Vagina (tissue), 2 donors: ENCODE measurements around the gene SDCBP2.

Experiments
- POLR2AphosphoS5 ChIP-seq, 2 donors: sonication (generic); formaldehyde crosslinking; IDR thresholded peaks; one replicate each; pipeline ENCODE4 v1.9.0; 2017; ENCODE audit warnings: antibody characterized with exemption in 2 of 2, mild to moderate bottlenecking in 2 of 2, low read depth in 1 of 2; ENCODE audit not compliant: insufficient read depth in 1 of 2
- TF ChIP-seq, protein P1 (sequence below), 3 experiments: fragments of 450-650 bp in 2 of 3; fragments of 200-600 bp in 1 of 3; sonication (generic) in 1 of 3; IDR thresholded peaks; one replicate each; pipeline ENCODE4 v1.5.1; 2017 to 2019; ENCODE audit warnings: antibody characterized with exemption in 3 of 3, mild to moderate bottlenecking in 2 of 3, moderate library complexity in 2 of 3

DNA sequence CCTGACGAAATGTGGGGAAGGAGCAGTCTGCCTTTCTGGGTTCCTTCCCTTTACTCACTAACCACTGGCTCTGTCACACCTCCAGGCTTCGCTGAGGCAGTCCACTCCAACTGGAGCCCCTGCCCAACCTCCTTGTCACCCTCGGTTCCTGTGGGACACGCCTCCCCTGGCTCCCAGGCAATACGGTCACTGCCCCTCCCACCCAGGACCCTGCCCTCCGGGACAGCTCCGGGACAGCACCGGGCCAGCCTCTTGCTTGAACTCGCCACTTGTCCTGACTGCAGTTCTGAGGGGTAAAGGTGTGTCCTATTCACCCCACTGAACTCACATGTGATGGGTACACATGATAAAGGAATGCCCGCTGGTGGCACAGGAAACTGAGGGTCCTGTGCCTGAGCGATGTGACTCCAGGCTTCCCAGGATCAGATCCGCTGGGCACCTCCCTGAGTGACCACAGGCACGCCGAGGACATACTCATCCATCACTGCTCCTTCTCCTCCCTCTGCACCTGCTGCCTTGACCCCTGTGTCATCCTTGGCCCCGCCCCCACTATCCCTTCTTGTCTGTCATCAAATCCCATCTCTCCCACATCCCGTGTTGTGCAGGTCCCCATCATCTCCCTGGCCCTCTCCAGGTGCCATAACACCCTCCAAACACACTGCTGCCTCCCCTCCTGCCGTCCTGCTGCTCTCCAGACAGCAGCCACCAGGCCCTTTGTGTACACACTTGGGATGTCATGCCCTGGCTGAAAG, 7.9 kb downstream of the SDCBP2 start:
- TF ChIP-seq POLR2AphosphoS5 (IDR thresholded peaks at IDR 0.05; ENCODE audit: insufficient read depth in 1 of 2, low read depth in 1 of 2), result no peak
- TF ChIP-seq, protein P1, sequence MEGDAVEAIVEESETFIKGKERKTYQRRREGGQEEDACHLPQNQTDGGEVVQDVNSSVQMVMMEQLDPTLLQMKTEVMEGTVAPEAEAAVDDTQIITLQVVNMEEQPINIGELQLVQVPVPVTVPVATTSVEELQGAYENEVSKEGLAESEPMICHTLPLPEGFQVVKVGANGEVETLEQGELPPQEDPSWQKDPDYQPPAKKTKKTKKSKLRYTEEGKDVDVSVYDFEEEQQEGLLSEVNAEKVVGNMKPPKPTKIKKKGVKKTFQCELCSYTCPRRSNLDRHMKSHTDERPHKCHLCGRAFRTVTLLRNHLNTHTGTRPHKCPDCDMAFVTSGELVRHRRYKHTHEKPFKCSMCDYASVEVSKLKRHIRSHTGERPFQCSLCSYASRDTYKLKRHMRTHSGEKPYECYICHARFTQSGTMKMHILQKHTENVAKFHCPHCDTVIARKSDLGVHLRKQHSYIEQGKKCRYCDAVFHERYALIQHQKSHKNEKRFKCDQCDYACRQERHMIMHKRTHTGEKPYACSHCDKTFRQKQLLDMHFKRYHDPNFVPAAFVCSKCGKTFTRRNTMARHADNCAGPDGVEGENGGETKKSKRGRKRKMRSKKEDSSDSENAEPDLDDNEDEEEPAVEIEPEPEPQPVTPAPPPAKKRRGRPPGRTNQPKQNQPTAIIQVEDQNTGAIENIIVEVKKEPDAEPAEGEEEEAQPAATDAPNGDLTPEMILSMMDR (IDR thresholded peaks at IDR 0.05), result no peak
